ENCODE measurements around the gene IGFBPL1. TPM values are rescaled to one million over a fixed set of nuclear protein-coding genes. Genes with fewer than 3 reads are reported as not detected.
"Not testable (repeated sequence)": the region's sequence is repeated elsewhere in the genome, so short reads cannot be mapped to it uniquely, and the experiment has no call there.

IGFBPL1 gene
- total and polyA plus RNA-seq, 8 donors = 0.23 to 4.8 (median 1.7) TPM; not detected in 3

- WGBS, 5 donors = 61 to 73% (median 62%) methylated on average over 6 of the region's 6 CpGs
- intact Hi-C loops (cut with DNase I; ENCODE audit: low total_unique reads) = no loop called here
- H3K4me3 ChIP-seq = no peak overlapping the region
- H3K36me3 ChIP-seq = no peaks in the 10 kb centered on the region
- DNase-seq = no peak
- no peak overlapping the region for H3K27ac ChIP-seq
- no peaks in the 10 kb centered on the region for H3K9me3 ChIP-seq
- H3K27me3 ChIP-seq = peaks cover 0 to 15% (median 0%) of the 10 kb centered on the region in 3 donors
- no peak for TF ChIP-seq CTCF (IDR thresholded peaks at IDR 0.05)
- peaks cover 0 to 7% (median 4%) of the 10 kb centered on the region in 4 donors for H3K4me1 ChIP-seq
Measured at GRCh38 chr9:38404314-38404713, 19.9 kb downstream of the IGFBPL1 start.

GRCh38 chr9:38401994-38402393 lies 22.3 kb downstream of the IGFBPL1 start:
- intact Hi-C loops (cut with DNase I; ENCODE audit: low total_unique reads) = no loop called here
- 67 to 85% (median 74%) methylated on average over 6 of the region's 6 CpGs for WGBS, 5 donors

GRCh38 chr9:38399191-38399590 lies 25.1 kb downstream of the IGFBPL1 start:
- 54 to 95% (median 84%) methylated on average over 1 of the region's 1 CpG for WGBS, 5 donors
- Histone ChIP-seq H3K36me3 (peaks cover 13 to 42% (median 27%) of the 10 kb centered on the region in 4 donors), H3K27ac (peak overlapping the region in 1 of 5 donors; percentile 29), H3K4me1 (peaks cover 0 to 19% (median 8%) of the 10 kb centered on the region in 4 donors)
- not testable (repeated sequence) for H3K27me3 ChIP-seq, DNase-seq, H3K4me3 ChIP-seq, H3K9me3 ChIP-seq
- intact Hi-C loops (cut with DNase I; ENCODE audit: low total_unique reads) = loop anchor here (10.0 kb wide), 1 partner anchor 484 kb away; no protein-coding TSS in a partner anchor

More at GRCh38 chr9:38401994-38402393, 22.3 kb downstream of the IGFBPL1 start:
- peaks cover 0 to 7% (median 4%) of the 10 kb centered on the region in 4 donors for H3K4me1 ChIP-seq
- no peak for DNase-seq
- no peak overlapping the region for H3K4me3 ChIP-seq
- no peaks in the 10 kb centered on the region for H3K9me3 ChIP-seq
- peaks cover 0 to 15% (median 0%) of the 10 kb centered on the region in 3 donors for H3K27me3 ChIP-seq
- TF ChIP-seq POLR2A (IDR thresholded peaks at IDR 0.05) (no peak), POLR2AphosphoS5 (IDR thresholded peaks at IDR 0.05) (no peak), EP300 (IDR thresholded peaks at IDR 0.05) (no peak), CTCF (IDR thresholded peaks at IDR 0.05) (no peak)
- peaks cover 2 to 22% (median 13%) of the 10 kb centered on the region in 4 donors for H3K36me3 ChIP-seq
- no peak overlapping the region for H3K27ac ChIP-seq

- Histone ChIP-seq H3K4me3 (no peak overlapping the region), H3K4me1 (peaks cover 7 to 40% (median 26%) of the 10 kb centered on the region in 4 donors), H3K27me3 (no peaks in the 10 kb centered on the region), H3K36me3 (peaks cover 13 to 42% (median 27%) of the 10 kb centered on the region in 4 donors), H3K27ac (peak overlapping the region in 1 of 5 donors; percentile 94), H3K9me3 (no peaks in the 10 kb centered on the region)
- WGBS, 5 donors = 86 to 92% (median 88%) methylated on average over 9 to 10 of the region's 10 CpGs
- TF ChIP-seq CTCF (IDR thresholded peaks at IDR 0.05) = no peak
- no peak for TF ChIP-seq EP300 (IDR thresholded peaks at IDR 0.05)
- TF ChIP-seq POLR2A (IDR thresholded peaks at IDR 0.05) = no peak
- no peak for TF ChIP-seq POLR2AphosphoS5 (IDR thresholded peaks at IDR 0.05)
- DNase-seq = no peak
- intact Hi-C loops (cut with DNase I; ENCODE audit: low total_unique reads) = loop anchor here (10.0 kb wide), 1 partner anchor 482 kb away; no protein-coding TSS in a partner anchor
Measured at GRCh38 chr9:38396371-38396671, 27.9 kb downstream of the IGFBPL1 start.

GRCh38 chr9:38395653-38396370 lies 28.4 kb downstream of the IGFBPL1 start:
- H3K9me3 ChIP-seq = no peaks in the 10 kb centered on the region
- peak overlapping the region in 1 of 5 donors; percentile 94 for H3K27ac ChIP-seq
- DNase-seq = no peak
- H3K4me3 ChIP-seq = no peak overlapping the region
- intact Hi-C loops (cut with DNase I; ENCODE audit: low total_unique reads) = loop anchor here (10.0 kb wide), 1 partner anchor 481 kb away; no protein-coding TSS in a partner anchor
- peaks cover 7 to 44% (median 26%) of the 10 kb centered on the region in 4 donors for H3K4me1 ChIP-seq
- H3K36me3 ChIP-seq = peaks cover 13 to 42% (median 27%) of the 10 kb centered on the region in 4 donors
- H3K27me3 ChIP-seq = no peaks in the 10 kb centered on the region
- TF ChIP-seq CTCF (IDR thresholded peaks at IDR 0.05) = no peak
- no peak for TF ChIP-seq POLR2AphosphoS5 (IDR thresholded peaks at IDR 0.05)
- TF ChIP-seq POLR2A (IDR thresholded peaks at IDR 0.05) = no peak
- TF ChIP-seq EP300 (IDR thresholded peaks at IDR 0.05) = no peak
- WGBS, 5 donors = 94 to 96% (median 96%) methylated on average over 22 to 30 of the region's 30 CpGs

Data from stomach (tissue), 9 donors.